GM19238 (cell line): ENCODE data around the gene RFT1.

Experiments
- DNase-seq: peaks from one replicate; pipeline ENCODE4 v3.0.0; 2011; ENCODE audit warnings: low spot score; ENCODE audit not compliant: insufficient read length

RFT1 gene

DNA sequence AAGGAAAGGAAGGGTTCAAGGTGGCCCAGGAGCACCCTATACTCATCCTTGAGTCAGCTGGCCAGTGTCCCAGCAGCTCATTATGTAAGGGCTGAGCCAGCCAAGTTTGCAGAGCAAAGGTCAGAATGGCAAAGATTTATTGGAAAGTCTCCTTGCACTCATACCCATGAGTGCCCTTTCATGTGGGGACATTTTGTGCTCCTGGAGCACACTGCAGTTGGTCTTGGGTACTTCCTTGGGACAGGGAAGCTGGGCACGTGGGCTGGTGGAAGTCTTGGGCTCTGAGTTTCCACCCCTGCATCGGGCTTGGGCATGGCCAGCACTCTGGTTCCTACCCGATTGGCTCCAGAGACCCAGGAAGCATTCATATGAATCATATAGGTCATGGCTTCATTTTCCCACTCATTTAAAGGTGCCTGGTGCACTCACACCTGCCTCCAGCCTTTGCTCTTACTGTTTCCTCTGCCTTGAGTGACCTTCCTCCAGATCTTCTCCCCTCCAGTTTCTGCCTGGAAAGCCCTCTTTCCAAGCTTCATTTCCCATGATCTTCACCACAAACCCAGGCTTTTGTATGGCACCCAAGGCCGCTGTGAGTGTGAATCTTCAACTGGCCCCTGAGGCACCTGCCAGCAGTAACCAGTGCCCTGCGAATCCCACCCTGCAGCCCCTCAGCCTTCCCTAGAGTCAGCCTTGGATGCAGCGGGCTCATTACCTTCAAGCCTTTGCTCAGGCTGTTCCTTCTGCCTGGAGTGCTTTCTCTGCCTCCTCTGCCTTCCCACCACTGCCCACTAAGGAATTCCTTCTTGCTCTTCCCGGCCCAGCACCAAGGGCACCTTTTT is 20.2 kb upstream of the RFT1 start:
- no peak for DNase-seq

DNA sequence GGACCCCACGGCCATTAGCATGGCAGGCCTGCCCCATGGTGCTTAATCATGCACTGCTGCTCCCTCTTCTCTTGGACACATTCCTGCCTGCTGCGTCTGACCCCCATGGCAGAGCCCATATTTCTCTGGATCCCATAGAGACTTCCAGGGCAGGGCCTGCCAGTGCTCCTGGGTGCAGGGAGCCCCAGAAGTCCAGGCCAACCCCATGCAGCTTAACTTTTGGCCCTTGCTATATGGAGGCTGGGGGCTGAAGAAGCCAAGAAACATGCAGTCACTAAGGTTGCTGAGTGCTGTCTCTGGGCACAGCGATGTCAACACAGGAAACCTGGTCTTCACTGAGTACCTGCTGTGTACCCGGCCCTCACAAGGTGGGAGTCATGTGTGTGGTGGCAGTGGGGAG is 19.5 kb upstream of the RFT1 start:
- no peak for DNase-seq

DNA sequence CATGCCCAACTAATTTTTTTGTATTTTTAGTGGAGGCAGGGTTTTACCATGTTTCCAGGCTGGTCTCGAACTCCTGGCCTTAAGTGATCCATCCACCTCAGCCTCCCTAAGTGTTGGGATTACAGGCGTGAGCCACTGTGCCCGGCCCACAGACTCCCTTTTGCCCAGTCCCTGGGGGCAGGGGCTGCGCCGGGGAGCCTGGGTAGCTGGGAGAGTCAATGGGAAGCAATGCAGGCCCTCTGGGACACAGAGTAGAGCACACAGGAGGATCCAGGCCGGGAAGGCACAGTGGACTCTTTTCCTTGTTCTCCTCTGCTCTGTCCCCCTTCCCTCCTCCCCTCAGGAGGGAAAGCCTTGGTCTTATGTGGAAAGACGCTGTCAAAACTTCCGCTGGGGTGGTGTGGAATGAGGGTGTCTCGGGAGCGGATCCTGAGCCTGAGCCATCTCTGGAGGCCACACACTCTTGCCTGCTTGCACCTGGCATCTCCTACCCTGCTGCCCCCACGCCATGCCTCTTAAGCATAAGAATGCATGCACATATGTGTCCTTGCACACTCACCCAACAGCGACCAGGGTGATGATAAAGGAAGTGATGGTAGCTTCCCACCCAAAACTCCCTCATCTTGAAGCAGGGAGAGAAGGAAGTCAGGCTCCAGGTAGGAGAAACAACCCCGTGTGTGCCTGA is 18.9 kb upstream of the RFT1 start:
- DNase-seq, result no peak

- no peak for DNase-seq
Observed at GRCh38 chr3:53147903-53148400, 17.7 kb upstream of the RFT1 start.

GRCh38 chr3:53147151-53147902 is 17.1 kb upstream of the RFT1 start:
- DNase-seq, result no peak

DNA sequence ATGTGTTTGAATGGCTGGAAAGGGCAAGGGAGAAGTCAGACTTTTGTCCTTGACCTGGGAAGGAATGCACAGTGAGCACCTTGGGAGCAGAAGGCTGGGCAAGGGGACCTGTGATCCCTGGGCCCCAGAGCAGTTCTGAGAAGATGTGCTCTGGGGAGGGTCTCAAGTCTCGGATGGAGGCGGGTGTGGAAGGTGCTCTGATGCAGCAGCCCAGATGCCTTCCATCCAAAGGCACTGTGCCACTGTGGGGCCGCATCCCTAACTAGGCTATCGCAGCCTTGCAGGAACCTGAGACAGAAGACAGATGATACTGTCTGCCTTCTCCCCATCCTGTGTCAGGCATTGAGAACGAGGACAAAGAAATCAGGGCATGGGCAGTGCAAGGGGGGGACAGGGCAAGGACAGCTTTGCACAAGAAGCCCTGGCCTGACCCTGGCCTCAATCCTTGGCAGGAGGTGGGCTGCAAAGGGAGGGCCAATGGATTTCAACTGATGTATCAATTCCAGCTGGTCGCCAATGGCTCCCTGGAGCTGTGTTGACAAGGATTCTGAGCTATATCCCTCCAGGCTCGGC is 16.2 kb upstream of the RFT1 start:
- DNase-seq, result no peak

DNA sequence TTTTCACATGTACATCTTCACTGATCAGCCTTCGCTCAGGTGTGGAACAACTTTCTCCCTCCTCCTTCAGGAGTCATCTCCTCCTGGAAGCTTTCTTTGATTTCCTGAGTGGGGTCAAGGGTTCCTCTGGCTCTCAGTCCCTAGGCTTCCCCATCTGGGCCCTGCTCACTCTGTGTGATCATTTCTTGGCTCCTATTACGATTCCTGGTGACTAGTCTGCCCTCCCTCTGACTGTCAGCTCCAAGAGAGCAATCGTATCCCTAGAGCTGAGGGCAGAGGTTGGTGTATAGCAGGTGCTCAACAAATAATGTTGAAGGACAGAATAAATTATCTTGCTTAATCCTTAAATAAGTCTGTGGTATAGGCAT is 15.5 kb upstream of the RFT1 start:
- no peak for DNase-seq

GRCh38 chr3:53144862-53145712 is 14.9 kb upstream of the RFT1 start:
- no peak for DNase-seq

DNA sequence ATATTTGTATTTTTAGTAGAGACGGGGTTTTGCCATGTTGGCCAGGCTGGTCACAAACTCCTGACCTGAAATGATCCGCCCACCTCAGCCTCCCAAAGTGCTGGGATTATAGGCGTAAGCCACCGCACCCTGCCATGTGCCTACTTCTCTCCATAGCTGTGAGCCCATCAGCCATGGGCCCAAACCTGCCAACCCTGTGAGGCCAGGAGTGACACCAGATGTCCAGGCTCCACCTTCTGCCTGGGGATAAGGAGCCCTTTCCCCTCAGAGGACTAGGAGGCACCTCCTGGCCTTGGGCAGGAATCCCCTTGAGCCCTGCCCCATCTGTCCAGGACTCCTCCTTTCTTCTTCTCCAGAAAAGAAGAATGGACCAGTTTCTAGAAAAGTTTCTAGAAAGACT is 14.2 kb upstream of the RFT1 start:
- no peak for DNase-seq

DNA sequence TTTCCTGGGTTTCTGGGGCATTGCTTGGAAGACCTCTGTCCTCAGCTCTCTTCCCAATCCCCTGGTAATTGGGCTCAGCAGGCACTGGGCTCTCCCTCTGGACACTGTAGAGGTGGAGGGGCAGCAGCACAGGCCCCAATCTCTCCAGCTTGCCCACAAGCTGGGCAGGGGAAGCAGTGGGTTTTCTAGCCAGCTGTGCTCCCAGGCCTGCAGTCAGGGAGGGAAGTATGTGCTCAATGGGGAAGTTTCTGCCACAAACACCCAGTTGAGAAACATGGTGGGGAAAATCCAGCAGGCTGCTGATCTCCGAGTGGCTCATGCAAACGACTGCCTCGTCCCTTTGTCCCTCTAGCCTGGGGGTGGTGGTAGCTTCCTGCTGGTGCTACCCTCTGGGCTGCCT is 12.8 kb upstream of the RFT1 start:
- DNase-seq, result no peak

- DNase-seq, result no peak
Observed at GRCh38 chr3:53140847-53141845, 10.9 kb upstream of the RFT1 start.

DNA sequence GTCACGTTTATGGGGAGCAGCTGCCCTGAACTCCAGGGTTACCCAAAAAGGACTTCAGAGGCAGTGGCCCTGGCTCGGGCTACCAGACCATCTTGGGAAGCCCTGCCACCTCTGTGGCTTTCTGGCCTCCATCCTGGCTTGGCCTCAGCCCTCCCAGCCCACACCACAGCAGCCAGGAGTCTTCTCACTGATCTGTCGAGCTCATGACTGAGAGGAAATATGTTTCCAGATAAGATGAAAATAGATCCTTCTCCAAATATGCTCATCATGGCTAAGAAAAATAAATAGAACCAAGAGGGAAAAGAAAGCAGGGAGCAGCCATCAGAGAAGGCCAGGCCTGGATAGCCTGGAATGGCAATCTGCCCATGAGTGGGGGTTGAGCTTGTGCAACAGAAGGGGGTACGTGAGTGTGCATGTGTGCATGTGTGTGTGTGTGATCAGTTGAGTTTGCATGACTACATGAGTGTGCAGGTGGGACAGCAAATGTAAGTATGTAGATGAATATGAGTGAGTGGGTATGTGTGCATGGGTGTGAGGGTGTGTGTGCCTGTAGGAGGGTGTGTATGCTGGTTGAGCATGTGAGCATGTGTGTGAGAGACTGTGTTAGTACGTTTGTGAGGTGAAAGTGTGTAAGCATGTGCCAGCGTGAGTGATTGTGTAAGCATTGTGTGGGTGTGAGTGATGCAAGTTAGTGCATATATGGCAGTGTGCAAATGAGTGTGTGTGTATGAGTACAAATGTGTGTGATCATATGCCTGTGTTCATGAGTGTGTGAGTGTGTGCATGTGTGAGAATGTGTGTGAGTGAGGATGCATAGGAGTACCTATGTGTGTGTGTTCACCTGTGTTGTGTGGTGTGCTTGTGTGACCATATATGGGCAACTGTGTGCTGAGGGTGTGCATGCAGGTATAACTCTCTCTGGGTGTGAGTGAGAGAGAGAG is 9.9 kb upstream of the RFT1 start:
- DNase-seq, result no peak

DNA sequence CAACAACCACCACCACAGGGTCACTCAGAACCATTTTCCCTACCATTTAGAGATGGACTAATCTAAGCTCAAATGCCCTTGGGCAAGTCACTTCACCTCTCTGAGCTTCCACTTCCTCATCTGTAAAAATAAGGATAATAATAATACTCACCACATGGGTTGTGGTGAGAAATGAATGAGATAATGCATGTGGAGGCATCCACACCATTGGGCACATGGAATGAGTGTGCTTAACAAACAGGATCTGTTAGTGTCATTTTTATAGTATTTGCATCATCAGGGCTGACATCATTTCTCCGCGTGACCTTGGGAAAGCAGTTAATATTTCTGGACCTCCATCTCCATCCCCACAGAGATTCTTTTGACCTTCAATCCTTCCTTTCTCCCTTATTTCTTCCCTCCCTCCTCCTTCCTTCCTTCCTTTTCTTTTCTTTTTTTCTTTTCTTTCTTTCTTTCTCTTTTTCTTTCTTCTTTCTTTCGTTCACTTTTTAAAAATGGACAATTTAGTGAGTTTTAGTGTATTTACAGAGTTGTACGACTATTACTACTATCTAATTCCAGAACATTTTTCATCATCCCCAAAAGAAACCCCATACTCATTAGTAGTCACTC is 7.7 kb upstream of the RFT1 start:
- DNase-seq, result no peak

GRCh38 chr3:53137221-53137620 is 7.0 kb upstream of the RFT1 start:
- DNase-seq, result no peak

- peak; percentile 73 for DNase-seq
Observed at GRCh38 chr3:53134631-53135232, 4.5 kb upstream of the RFT1 start.

DNA sequence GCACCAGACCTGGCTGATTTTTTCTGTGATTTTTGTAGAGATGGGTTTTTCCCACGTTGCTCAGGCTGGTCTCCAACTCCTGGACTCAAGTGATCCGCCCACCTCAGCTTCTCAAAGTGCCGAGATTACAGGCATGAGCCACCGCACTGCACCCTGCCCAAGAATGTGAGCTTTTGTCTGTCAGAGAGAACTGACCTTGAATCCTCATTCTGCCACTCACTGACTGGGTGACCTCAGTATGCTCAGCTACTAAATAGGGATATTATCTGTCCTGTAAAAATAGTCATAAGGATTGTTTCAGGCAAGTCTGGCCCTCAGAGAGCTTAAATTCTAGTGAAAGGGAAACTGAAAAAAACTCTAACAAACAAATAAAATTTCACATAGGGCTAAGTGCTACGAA is 2.1 kb upstream of the RFT1 start:
- DNase-seq, result no peak

GRCh38 chr3:53131096-53131495 is 861 bp upstream of the RFT1 start:
- DNase-seq, result no peak

- DNase-seq, result no peak
Observed at GRCh38 chr3:53129344-53129743, 891 bp downstream of the RFT1 start.
